ENCODE data around the gene FOXK1.

DNA sequence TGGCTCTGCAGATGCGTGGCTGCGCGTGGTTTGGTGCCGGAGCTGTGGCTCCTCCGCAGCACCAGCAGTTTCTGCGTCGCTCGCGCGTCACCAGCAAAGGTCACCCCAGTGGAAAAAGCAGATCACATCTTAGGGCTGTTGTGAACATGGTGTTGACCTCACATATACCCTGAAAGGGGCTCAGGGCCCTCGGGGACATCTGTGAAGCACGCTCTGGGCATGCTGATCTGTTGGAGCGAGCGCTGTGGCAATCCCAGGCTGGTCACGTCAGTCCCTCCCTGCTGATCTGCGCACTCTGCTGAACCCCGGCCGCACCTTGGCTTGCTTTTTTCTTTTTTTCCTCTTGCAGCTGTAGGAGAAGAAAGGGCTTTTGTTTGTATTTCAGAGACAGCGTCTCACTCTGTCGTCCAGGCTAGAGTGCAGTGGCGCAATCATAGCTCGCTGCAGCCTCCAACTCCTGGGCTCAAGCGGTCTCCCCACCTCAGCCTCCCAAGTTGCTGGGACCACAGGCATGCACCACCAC, 60.0 kb downstream of the FOXK1 start:
- TF ChIP-seq, protein P1, sequence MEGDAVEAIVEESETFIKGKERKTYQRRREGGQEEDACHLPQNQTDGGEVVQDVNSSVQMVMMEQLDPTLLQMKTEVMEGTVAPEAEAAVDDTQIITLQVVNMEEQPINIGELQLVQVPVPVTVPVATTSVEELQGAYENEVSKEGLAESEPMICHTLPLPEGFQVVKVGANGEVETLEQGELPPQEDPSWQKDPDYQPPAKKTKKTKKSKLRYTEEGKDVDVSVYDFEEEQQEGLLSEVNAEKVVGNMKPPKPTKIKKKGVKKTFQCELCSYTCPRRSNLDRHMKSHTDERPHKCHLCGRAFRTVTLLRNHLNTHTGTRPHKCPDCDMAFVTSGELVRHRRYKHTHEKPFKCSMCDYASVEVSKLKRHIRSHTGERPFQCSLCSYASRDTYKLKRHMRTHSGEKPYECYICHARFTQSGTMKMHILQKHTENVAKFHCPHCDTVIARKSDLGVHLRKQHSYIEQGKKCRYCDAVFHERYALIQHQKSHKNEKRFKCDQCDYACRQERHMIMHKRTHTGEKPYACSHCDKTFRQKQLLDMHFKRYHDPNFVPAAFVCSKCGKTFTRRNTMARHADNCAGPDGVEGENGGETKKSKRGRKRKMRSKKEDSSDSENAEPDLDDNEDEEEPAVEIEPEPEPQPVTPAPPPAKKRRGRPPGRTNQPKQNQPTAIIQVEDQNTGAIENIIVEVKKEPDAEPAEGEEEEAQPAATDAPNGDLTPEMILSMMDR (conservative IDR thresholded peaks at IDR 0.05 in 1 of 2, IDR thresholded peaks at IDR 0.05 in 1 of 2; ENCODE audit: low read depth in 1 of 2, low read length in 2 of 2), result no peak
- TF ChIP-seq EZH2 (IDR thresholded peaks at IDR 0.05; ENCODE audit: low read length, missing control alignments), result no peak

Measured in fibroblast of lung (primary cell).